GM18511 (cell line): ENCODE measurements around the gene UMOD.

Experiments
- ATAC-seq: cut with Tn5 transposase; IDR thresholded peaks from one replicate; pipeline ENCODE4 v1.9.1; 2021; ENCODE audit warnings: mild to moderate bottlenecking, moderate library complexity; ENCODE audit not compliant: unreplicated experiment

UMOD gene

DNA sequence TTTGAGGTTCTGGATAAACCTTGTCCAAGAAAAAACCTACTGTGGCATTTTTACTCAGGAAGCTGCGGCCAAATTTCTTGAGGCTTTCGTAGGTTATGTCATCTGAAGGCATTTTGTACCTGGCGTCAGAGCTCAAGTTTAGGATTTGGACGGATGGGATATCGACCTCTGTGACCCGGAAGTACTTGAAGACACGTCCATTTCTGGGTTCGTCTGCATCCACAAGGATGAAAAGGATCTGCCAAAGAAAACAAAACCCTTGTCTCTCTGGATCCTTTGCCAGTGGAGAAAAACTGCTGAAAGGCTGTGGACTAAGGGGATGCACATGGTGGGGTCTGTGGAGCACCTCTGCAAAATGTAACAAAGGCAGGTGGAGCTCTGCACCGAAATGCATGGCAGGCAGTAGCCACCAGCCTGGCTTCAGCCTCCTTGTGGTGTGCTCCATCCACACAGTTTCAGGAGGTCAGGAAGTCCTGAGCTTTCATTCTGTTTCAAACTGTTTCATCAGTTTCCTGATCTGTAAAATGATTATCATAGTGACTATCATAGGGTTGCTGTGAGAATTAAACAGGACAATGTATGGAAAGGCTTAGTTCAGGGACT lies 17.0 kb upstream of the UMOD start:
- ATAC-seq, result no peak

DNA sequence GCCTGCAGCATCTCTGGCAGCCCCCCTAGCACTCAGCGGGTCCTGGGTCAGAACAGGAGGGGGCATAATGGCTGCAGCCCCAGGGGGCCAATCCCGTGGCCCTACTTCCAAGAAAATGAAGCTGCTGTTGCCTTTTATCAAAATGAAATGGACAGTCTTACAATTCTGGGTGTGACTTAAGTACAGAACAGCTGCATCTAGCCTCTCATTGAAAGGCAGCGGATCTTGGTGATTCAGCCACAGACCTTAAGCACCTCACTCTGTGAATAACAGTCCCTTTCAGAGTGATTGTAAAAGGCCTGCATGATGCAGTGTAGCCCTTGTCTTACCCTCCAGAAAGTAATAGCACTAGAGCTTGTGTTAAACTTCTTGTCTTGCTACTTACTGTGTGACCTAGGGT lies 11.5 kb upstream of the UMOD start:
- ATAC-seq, result no peak

DNA sequence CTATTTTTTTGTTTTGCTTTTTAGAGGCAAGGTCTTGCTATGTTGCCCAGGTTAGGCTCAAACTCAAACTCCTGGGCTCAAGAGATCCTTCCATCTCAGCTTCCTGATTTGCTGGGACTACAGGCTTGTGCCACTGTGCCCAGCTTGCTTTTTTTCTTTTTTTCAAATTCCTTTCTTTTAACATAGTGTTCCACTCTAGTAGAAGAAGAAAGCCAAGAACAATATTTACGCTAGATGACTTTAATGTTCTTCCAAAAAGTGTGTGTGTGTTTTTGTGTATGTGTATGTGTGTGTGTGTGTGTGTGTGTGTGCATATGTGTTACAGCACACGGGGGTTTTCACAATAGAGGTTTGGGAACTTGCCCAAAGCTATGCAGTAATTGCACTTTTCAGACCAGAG lies 10.7 kb upstream of the UMOD start:
- no peak for ATAC-seq

DNA sequence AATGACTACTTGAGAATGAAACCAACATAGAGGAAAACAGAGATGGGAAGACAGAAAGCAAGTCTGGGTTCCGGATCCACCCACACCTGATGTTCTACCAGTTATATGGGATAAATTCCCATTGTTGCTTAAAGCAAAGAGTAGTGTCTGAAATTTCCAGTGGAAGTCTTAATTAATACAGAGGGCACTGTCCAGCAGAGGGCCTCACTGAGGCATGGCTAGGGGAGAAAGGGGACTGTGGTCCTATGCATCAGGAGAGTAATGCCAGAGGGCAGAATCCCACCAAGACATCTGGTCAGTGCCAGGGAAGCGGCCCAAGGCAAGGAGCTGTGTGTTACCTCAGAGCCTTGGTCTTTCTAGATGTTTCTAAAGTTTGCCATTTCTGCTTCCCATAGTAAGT lies 7.5 kb upstream of the UMOD start:
- no peak for ATAC-seq

- no peak for ATAC-seq
Measured at GRCh38 chr16:20355114-20355782, 2.7 kb upstream of the UMOD start.

DNA sequence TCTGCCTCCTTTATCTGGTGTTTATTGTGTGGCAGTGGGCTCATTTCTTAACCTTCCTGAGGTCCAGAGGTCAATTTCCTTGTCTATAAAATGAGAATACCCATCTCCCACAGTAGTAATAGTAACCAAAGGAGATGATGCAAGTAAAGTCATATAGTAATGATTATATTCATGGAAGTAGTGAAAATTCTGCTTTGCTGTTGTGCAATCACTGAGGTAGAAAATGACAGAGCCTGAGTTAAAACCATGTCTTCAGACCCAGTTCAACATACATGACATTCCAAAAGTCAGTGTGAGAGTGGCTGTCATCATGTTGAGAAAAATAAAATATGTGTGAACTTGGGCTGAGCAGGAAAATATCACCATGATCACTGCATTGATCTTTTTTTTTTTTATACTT lies 864 bp upstream of the UMOD start:
- ATAC-seq, result no peak

DNA sequence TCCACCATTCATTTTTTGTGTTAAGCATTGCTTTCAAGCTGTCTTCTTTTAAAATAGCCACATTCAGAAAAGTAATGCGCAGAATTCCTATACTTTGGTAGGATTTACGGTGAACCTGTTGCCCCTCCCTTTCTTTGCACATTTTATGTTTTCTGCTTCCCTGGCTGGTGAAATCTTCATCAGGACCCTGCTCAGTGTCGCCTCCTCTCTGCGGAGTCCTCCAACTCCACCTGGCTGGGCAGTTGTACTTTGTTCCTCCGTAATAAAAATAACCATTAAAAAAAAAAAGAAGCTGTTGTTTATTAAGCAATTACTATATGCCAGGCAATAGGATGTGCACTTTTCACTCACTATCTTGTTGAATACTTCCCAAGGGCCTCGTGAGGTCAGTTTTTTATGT lies 2.9 kb downstream of the UMOD start:
- ATAC-seq, result no peak

- ATAC-seq, result no peak
Measured at GRCh38 chr16:20348365-20349185, 3.9 kb downstream of the UMOD start.

GRCh38 chr16:20347666-20348364 lies 4.7 kb downstream of the UMOD start:
- no peak for ATAC-seq

- ATAC-seq, result no peak
Measured at GRCh38 chr16:20344611-20345010, 7.9 kb downstream of the UMOD start.

GRCh38 chr16:20339744-20340143 lies 12.8 kb downstream of the UMOD start:
- no peak for ATAC-seq

GRCh38 chr16:20336955-20337354 lies 15.6 kb downstream of the UMOD start:
- no peak for ATAC-seq

- no peak for ATAC-seq
Measured at GRCh38 chr16:20334396-20334795, 18.1 kb downstream of the UMOD start.

DNA sequence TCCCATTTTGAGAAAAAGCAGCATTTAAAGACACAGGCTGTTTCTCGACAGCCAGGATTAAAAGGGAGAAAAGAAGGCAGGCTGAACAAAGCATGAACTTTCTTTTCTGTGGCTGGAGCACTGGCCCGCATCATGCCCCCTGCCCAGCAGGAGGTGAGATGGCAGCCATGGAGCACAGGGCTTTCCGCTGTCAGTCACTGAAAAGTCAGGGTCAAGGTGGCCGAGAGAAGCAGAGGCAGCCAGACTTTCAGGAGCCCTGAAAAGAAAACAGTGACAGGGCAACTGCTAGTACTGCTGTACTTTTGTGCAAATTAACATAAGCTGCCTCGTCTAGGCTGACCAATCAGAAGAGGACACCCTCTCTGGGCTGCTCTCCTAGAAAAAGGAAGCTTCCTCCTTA lies 19.4 kb downstream of the UMOD start:
- no peak for ATAC-seq

DNA sequence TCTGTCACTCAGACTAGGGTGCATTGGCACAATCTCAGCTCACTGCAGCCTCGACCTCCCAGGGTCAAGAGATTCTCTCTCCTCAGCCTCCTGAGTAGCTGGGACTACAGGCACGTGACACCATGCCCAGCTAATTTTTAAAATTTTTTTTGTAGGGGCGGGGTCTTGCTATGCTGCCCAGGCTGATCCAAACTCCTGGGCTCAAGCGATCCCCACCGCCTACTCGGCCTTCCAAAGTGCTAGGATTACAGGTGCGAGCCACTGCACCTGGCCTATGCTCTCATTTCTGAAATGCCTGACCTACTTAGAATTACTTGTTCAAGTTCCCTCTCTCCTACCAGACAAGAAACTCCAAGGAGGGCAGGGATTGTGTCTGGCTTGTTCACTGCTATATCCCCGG lies 20.1 kb downstream of the UMOD start:
- ATAC-seq, result no peak

- ATAC-seq, result no peak
Measured at GRCh38 chr16:20331635-20332034, 20.9 kb downstream of the UMOD start.

- ATAC-seq, result no peak
Measured at GRCh38 chr16:20329392-20330138, 22.9 kb downstream of the UMOD start.

- ATAC-seq, result no peak
Measured at GRCh38 chr16:20327444-20328041, 25.0 kb downstream of the UMOD start, which contains the start of gene GP2. GP2 (minus strand) TSS chr16:20327513; CDS start chr16:20326431, 1,082 bp downstream.

GRCh38 chr16:20326321-20326720 lies 26.2 kb downstream of the UMOD start:
- no peak for ATAC-seq

- ATAC-seq, result no peak
Measured at GRCh38 chr16:20325005-20325404, 27.5 kb downstream of the UMOD start.
